GM21515 (cell line): Measurements from ENCODE around the gene CITED4.
"Not testable (repeated sequence)": the region's sequence is repeated elsewhere in the genome, so short reads cannot be mapped to it uniquely, and the experiment has no call there.

Source experiments
- ATAC-seq: cut with Tn5 transposase; IDR thresholded peaks from one replicate; pipeline ENCODE4 v1.9.1; 2021; ENCODE audit not compliant: unreplicated experiment

Gene CITED4, protein sequence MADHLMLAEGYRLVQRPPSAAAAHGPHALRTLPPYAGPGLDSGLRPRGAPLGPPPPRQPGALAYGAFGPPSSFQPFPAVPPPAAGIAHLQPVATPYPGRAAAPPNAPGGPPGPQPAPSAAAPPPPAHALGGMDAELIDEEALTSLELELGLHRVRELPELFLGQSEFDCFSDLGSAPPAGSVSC

DNA sequence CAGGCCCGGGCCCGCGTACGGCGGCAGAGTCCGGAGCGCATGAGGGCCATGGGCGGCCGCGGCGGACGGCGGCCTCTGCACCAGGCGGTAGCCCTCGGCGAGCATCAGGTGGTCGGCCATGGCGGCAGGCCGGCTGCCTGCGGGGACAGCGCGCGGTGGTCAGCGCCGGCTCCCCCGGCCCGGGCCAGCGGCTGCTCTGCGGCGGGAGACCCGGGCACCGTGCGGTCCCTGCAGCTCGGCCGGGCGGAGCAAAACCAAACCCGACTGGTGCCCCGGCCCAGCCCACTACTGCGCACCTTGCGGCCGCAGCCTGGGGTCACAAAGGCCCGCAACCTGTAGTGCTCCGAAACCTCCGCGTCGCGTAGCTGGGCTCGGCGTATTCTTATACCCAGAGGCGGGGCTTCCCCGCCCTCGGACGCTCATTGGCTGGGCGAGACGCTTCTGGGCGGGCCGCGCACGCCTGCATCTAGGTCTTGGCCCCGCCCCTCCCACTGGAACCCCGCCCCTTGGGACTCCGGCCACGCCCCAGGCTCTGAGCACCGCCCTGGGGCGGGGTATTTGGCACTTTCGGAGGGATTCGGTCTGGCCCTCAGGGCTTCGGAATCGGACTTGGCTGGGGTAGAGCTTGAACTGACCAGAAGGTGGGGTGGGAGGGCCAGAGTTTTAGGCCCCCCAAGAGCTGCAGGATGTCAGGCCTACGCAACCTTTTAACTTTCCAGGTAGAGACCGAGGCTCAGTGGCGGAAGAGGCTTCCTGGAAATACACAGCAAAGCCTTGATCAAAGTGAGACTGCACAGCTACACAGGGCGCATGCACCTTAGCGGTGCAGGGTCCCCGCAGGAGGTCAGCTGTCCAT, at the start of gene CITED4:
CITED4 (minus strand) TSS at position 356 of the 856 bp plus-strand sequence; CDS start at position 120, 236 bp downstream.
- peak; percentile 80 for ATAC-seq

DNA sequence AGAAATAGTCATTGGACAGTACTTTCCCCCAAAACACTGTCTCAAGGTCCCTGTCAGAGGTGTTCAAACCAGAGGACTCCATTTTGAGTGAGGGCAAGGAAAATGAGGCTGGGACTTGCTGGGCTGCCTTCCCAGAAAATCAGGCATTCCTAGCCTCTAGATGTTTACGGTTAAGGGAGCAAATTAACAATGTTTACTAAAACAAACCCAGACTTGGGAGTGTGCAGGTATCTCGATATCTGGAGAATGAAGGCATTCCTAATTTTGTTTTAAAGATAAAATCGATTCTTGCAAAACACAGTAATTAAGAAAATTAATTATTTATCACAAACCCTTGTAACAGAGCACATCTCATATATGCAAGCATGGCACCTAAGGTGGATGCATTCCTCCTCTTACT, 48.9 kb upstream of the CITED4 start:
- no peak for ATAC-seq

DNA sequence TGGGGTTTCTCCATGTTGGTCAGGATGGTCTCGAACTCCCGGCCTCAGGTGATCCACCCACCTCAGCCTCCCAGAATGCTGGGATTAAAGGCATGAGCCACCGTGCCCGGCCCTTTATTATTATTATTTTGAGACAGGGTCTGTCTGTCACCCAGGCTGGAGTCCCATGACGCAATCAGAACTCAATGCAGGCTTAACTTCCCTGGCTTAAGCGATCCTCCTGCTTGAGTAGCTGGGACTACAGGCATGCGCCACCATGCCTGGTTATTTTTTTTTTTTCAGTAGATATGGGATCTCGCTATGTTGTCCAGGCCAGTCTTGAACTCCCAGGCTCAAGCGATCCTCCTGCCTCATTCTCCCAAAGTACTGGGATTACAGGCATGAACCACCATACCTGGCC, 47.1 kb upstream of the CITED4 start:
- no peak for ATAC-seq

DNA sequence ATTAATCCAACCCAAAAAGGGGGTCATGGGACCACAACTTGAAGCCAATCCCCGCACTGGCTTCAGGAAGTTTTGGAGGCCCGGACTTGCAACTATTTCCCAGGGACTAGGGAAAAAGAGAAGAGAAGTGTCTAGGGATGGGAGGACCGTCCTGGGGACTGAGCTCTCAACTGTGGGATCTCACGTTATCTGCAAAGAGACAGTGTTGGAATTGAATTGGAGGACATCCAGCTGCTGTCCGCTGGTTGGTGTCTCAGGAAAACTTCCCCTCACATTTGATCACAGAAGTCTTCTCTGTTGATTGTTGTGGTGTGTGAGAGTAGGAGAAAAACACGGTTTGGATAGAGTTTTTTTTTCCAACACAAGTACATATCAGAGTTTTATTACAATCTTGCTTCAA, 46.2 kb upstream of the CITED4 start:
- ATAC-seq, result no peak

DNA sequence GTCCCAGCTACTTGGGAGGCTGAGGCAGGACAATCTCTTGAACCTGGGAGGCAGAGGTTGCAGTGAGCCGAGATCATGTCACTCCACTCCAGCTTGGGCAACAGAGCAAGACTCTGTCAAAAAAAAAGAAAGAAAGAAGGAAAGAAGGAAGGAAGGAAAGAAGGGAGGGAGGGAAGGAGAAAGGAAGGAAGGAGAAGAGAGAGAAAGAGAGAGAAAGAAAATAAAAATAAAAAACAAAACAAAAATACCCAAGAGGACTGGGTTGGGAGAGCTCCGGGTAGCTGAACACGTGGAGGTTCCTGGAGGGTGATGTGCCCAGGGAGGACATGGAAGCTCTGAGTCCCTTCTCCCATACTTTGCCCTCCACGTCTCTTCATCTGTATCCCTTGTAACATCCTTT, 45.7 kb upstream of the CITED4 start:
- no peak for ATAC-seq

DNA sequence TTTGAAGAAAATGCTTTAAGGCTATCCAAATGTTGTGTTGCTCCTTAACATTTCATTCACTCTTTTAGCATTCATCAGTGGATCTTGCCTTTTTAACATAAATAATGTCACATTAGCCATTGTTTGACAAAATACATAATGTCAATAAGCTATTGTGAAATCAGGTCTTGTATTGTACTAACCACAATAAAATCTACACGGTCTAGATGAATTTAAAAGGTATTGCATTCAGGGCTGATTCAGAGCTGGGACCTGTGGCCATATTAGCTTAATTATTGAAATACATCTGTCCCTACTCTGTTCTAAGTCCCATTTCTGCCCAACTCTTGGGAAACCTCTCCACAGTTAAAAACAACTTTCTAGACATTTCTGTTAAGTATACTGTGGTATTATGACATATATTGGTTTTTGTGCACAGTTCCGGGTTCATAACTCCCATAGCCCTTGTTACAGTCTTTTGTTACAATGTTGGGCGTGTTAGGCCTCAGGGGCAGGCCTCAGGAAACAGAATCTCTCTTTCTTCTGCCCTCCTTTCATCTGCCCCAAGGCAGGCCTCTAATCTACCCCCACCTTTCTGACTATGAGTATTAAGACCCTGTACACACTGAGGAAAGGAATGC, 44.7 kb upstream of the CITED4 start:
- ATAC-seq, result no peak

DNA sequence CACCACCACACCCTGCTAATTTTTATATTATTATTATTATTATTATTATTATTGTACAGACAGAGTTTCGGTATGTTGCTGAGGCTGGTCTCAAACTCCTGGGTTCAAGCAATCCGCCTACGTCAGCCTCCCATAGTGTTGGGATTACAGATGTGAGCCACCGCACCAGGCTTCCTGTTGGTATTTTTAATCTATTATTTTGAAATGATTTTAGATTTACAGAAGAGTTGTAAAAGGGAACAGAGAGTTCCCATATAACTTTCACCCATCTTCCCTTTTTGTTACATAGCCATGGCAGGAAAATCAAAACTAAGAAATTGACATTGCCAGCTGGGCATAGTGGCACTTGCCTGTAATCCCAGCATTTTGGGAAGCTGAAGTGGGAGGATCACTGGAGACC, 42.9 kb upstream of the CITED4 start:
- ATAC-seq, result no peak

DNA sequence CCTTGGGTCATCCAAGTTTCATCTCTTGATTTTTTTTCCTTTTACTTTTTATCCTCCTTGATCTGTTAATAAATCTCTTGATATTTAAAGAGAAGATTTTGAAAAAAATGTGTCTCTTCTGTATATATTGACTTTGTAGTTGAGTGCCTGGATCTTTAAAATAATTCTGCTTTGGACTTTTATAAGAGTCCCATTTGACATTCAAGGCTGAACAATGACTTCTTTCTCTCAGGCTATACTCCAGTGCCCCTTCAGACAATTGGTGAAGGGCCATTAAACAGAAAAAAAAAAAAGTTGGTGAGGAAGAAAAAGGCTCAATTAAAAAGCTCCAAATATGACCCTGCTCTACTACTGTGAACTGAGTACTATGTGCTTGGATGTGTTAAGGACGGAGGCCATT, 40.9 kb upstream of the CITED4 start:
- no peak for ATAC-seq

DNA sequence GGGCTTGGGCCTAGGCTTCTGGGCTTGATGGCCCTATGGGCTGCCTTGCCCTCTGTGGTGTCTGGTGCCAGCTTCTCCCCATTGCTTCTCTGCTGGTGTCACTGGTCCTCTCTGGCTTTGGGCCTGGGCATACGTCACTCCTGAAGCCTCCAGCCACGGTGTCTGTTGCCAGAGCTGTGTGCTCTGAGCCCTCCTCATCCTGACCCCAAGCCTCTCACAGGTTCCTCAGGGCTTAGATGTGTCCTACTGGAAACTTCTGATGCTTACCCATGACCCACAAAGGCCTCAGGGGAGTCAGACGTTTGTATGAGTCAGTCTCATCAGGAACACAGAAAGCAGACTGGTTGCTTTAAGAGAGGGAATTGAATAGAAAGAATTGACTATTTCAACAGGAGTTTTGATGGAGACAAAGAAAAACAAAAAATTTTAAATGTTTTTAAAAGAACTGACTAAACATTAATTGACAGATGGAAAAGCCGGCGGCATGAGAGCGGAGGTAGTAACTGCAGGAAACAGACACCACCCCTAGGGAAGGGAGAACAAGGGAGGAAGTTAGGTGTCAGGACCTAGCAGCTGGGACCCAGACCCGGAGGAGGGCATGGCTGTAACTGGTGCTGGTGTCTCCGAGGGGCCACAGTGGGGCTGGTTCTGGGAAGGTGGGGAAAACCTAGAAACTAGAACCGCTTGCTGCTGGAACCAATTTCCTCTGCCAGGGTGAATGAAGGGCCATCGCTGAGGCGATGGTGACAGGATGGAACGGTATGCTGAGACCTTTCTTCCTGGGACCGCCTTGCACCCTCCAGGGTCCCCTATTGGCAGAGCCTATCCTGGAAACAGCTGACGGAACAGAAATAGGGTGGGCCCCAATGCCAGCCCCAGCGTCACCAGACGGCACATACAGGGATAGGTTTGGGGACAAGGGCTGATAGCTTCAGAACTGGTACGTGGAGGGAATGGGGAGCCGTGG, 40.0 kb upstream of the CITED4 start:
- no peak for ATAC-seq

DNA sequence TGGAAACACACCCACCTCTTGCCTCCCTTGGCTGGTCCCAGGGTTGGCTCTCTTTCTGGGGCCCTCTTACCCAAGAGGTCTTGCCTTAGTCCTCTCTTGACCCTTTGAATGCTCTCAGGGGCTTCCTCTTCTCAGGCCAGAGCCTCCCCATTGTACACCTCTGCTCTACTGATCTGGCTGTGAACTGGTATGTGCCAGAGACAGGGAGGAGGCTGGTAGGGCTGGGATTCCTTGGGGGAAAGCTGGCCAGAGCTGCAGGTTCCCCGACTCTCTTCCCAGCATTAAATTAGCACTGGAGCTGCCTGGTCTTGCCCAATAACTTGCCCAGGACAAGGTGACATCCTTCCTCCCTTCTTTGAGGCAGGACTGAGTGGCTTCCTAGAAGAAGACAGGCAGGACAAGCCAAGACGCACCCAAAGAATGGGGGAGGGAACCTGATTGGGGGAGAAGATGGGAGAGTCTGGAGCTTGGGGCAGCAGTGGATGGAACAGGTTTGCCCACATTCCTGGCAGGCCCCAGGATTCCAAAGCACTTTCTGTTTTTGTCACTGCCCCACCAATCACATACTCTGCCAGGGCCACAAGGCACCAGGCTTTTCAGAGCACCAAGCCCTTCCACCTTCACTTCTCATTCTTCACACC, 37.2 kb upstream of the CITED4 start:
- no peak for ATAC-seq

DNA sequence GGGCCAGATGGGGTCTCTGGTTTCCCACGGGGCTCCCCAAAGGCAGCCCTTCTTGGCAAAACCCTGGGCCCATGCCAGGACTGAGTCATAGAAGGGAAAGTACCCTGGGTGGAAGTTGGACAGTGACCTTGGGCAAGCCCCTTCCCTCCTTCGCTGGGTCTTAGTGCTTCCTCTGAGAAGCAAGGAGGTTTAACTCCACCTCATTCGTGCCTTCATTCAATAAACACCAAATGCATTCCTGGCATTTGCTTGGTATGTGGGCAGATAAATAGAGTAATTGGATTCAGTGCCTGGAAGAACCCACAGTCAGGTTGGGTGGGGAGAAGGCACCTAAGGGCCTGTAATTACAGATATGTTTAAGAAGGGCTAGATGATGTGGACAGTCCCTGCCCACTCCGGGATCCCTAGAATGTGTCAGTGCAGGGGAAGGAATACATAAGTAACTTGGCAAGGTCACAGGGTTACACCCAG, 36.3 kb upstream of the CITED4 start:
- ATAC-seq, result no peak

DNA sequence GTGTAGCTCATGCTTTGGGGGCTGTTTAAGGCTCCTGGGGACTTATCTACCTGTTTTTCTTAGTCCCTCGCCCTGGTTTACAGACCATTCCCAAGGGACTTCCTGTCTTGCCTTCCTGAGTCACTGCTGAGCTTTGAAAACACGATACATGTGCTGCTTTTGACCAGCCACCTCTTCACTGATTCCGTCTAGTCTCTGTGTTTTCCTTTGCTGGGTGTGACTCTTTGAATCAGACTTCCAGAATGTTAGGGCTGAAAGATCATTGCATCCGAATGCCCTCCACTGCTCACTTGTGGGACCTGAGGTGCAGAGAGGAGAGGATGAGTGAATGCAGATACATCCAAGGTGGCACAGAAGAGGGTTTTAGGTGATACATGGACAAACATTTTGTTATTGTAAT, 35.4 kb upstream of the CITED4 start:
- no peak for ATAC-seq

DNA sequence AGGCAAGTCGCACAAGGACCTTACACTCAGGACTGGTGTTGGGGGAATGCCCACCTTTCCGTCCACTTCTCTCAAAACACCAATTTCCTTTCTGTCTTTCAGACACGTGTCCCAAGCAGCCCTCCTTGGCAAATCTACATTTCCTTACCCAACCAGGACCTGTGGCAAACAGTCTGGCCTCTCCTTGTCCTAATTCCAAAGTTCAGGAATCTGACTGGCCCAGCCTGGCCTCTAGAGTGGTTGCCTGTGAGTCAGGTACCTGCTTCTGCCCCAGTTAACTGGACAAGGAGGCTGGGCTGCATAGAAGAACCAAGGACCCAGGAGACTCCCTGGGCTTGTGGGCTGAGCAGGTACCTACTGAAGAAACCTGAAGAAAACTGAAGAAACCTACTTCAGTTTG, 34.3 kb upstream of the CITED4 start:
- no peak for ATAC-seq

DNA sequence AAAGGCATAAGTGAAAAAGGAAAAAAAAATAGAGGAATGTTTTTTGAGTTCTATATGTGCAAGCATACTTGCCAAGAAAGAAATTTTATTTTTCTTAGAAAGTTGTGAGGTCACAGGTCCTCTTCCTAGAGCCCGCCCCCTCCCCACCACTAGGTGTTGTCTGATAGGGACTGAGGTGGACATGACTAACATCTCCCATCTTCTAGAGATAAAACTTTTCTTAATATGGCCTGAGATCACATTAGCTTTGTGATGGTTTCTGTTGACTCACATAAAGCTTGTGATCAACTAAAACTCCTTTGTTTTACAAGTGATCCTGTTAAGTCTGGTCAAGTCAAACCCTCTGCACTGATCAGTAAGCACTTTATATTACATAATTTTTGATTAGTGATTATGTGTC, 33.4 kb upstream of the CITED4 start:
- ATAC-seq, result no peak

DNA sequence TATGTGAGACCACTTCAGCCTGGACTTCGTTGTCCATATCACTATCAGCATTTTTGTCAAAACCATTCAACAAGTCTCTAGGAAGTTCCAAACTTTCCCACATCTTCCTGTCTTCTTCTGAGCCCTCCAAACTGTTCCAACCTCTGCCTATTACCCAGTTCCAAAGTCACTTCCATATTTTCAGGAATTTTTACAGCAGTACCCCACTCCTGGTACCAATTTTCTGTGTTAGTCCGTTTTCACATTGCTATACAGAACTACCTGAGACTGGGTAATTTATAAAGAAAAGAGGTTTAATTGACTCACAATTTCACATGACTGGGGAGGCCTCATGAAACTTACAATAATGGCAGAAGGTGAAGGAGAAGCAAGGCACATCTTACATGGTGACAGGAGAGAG, 32.7 kb upstream of the CITED4 start:
- not testable (repeated sequence) for ATAC-seq

DNA sequence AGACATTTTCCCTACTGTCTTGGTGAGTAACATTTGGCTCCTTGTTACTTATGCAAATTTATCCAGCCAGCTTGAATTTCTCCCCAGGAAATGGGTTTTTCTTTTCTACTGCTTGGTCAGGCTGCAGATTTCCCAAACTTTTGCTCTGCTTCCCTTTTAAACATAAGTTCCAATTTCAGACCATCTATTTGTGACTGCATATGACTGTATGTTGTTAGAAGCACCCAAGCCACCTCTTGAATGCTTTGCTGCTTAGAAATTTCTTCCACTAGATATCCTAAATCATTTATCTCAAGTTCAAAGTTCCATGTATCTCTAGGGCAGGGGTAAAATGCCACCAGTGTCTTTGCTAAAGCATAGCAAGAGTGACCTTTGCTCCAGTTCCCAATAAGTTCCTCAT, 32.3 kb upstream of the CITED4 start:
- ATAC-seq, result no peak

DNA sequence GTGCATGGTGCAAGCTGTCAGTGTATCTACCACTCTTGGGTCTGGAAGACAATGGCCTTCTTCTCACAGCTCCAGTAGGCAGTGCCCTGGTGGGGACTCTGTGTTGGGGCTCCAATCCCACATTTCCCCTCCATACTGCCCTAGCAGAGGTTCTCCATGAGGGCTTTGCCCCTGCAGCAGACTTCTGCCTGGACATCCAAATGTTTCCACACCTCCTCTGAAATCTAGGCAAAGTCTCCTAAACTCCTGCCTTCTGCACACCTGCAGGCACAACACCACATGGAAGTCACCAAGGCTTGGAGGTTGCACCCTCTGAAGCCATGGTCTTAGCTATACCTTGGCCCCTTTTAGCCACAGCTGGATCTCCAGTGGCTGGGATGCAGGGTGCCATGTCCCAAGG, 31.8 kb upstream of the CITED4 start:
- no peak for ATAC-seq

DNA sequence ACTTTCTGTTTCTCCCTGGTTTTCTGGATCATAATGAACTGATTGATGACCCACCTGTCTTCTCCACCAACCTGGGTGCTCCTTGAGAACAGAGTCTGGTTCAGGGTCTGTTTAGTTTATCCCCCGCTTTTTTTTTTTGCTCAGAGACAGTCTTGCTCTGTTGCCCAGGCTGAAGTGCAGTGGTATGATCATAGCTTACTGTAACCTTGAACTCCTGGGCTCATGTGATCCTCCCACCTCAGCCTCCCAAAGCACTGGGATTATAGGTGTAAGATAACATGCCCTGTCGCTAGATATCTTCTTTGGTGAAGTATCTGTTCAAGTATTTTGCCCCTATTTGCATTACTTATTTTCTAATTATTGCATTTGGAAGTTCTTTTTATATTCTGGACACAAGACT, 30.2 kb upstream of the CITED4 start:
- no peak for ATAC-seq

DNA sequence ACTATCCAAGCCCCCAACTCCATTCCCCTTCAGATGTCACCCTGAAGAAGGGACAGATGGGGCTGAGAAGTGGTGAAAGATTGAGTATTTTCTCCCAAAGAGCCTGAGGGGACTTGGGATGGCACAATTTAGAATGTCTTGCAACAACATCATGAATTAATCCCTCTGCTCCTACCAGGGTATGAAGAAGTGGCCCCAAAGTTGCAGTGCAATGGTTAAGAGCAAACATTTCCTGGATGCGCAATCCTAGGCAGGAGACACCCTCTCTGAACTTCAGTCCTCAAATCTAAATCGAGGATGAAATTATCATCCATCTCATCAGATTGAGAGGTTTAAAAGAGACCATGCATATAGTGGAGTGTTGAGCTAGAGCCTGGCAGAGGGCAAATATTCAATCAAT, 28.6 kb upstream of the CITED4 start:
- no peak for ATAC-seq

DNA sequence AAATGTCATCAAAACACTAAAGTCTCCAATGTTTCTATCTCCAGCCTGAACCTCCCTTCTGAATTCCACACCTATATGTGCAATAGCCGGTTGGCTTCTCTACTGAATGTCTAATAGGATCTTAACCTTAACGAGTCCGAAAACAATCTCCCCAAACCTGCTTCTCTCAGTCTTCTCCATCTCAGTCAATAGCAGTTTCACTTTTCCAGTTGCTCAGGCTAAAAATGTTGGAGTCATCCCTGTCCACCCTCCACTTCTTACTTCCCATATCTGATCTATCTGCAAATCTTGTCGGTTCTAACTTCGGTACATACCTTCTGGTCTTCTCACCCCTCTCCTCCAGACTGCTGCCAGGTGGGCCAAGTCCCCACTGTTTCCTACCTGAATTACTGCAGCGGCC, 25.5 kb upstream of the CITED4 start:
- no peak for ATAC-seq

DNA sequence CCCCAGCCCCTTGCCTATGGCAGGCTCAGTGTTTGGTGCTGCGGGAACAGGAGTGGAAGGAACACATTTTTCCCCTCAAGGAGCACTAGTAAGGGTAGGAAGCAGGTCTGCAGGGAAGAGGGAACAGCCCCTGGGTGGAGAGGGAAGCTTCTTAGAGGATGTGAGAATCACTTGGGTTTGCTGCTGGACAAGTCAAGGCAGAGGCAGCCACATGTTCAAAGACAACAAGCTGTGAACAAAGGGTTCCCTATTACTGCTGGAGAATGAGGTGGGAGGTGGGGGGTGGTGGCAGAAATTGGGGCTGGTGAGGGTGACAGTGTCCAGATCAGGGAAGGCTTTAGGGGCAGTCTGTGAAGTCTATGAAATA, 24.8 kb upstream of the CITED4 start:
- no peak for ATAC-seq
